Measurements from ENCODE around the gene ENO1. TPM values are rescaled to one million over a fixed set of nuclear protein-coding genes. Genes with fewer than 3 reads are reported as not detected.

ENO1 gene
- total and polyA plus RNA-seq, 2 of the 8 experiments (the other 6 are each of a cell fraction or from before 2014, with no cell fraction given), result 1,763 to 2,117 TPM

- Histone ChIP-seq H3K27ac (ENCODE audit: low read depth, low read length) (no peak overlapping the region), H3K9me3 (ENCODE audit: insufficient read depth in 2 of 2, low read depth in 1 of 2, low read length in 1 of 2) (no peaks in the 10 kb centered on the region), H2BK120ac (replicated peaks; ENCODE audit: low read depth, low read length) (no peak overlapping the region), H3K27me3 (replicated peaks in 1 of 4; ENCODE audit: control insufficient read depth in 3 of 4, extremely low read depth in 1 of 4, insufficient read depth in 3 of 4, low read length in 3 of 4) (no peaks in the 10 kb centered on the region), H3K4me1 (replicated peaks in 1 of 4; ENCODE audit: control insufficient read depth in 3 of 4, insufficient read depth in 4 of 4, low read length in 3 of 4) (peaks cover 0 to 4% (median 0%) of the 10 kb centered on the region in 4 experiments; a peak in 1 of 7 replicates), H3K36me3 (ENCODE audit: control insufficient read depth in 2 of 4, insufficient read depth in 4 of 4, low read length in 3 of 4) (no peaks in the 10 kb centered on the region), H2BK12ac (ENCODE audit: low read depth, low read length) (no peak overlapping the region), H2BK20ac (ENCODE audit: low read length) (no peak overlapping the region), H4K91ac (replicated peaks; ENCODE audit: insufficient read length, low read length) (no peak overlapping the region), H4K8ac (ENCODE audit: extremely low read depth, insufficient read depth, low read length) (no peak overlapping the region), H3K23ac (ENCODE audit: insufficient read length) (no peak overlapping the region), H2AFZ (ENCODE audit: low read length) (no peak overlapping the region), H3K79me1 (ENCODE audit: low read depth, low read length) (no peaks in the 10 kb centered on the region), H3K4ac (replicated peaks; ENCODE audit: insufficient read length, low read depth, low read length) (no peak overlapping the region), H3K14ac (ENCODE audit: insufficient read length) (no peak overlapping the region), H3K4me2 (ENCODE audit: insufficient read depth in 1 of 2, low read depth in 2 of 2, low read length in 2 of 2) (no peak overlapping the region), H3K79me2 (ENCODE audit: control insufficient read depth in 1 of 2, insufficient read depth in 2 of 2, low read length in 2 of 2) (no peaks in the 10 kb centered on the region), H4K5ac (ENCODE audit: insufficient read length, low read depth, low read length) (no peak overlapping the region), H3K9ac (replicated peaks in 1 of 4; ENCODE audit: extremely low read depth in 1 of 4, low read depth in 3 of 4, low read length in 3 of 4) (no peak overlapping the region), H3K56ac (replicated peaks; ENCODE audit: insufficient read length, low read depth, low read length) (no peak overlapping the region), H2BK15ac (ENCODE audit: low read length) (no peak overlapping the region), H3K18ac (ENCODE audit: extremely low read depth, low read length) (no peak overlapping the region), H3K4me3 (ENCODE audit: extremely low read depth in 1 of 4, insufficient read depth in 2 of 4, low read depth in 3 of 4, low read length in 4 of 4) (no peak overlapping the region), H3K23me2 (ENCODE audit: low read depth, low read length) (no peaks in the 10 kb centered on the region), H2AK5ac (ENCODE audit: low read depth, low read length) (no peak overlapping the region), H4K20me1 (replicated peaks in 1 of 2; ENCODE audit: control insufficient read depth in 1 of 2, insufficient read depth in 2 of 2, low read length in 2 of 2) (peaks cover 0 to 1% of the 10 kb centered on the region in 2 experiments), H2BK5ac (ENCODE audit: low read depth, low read length) (no peak overlapping the region)
- ChIA-PET CTCF (ENCODE audit: partially characterized antibody) (interaction anchor here (0.6 to 9.0 kb wide), 8 partner anchors 8 to 259 kb away, joined by 3 to 59 read pairs (median 3); partner anchors contain the start of gene ENO1), POLR2A (ENCODE audit: partially characterized antibody) (interaction anchor here (0.8 to 1.9 kb wide), 5 partner anchors 12 to 27 kb away, joined by 4 to 7 read pairs (median 5); no protein-coding TSS in a partner anchor)
- TF ChIP-seq PHF8 (conservative IDR thresholded peaks at IDR 0.05; ENCODE audit: low read depth, low read length) (no peak), KDM5A (IDR thresholded peaks at IDR 0.05; ENCODE audit: low read length) (no peak), TEAD4 (IDR thresholded peaks at IDR 0.05; ENCODE audit: low read depth, low read length) (no peak), POU5F1 (IDR thresholded peaks at IDR 0.05; ENCODE audit: low read depth, low read length) (no peak), POLR2A (IDR thresholded peaks at IDR 0.05; ENCODE audit: control extremely low read depth in 1 of 2, low read depth in 2 of 2, low read length in 2 of 2) (no peak), GTF2F1 (IDR thresholded peaks at IDR 0.05; ENCODE audit: borderline replicate concordance, low read depth, low read length) (no peak), ASH2L (IDR thresholded peaks at IDR 0.05; ENCODE audit: low read length) (no peak), POLR2AphosphoS5 (IDR thresholded peaks at IDR 0.05; ENCODE audit: low read depth, low read length) (no peak), SIRT6 (IDR thresholded peaks at IDR 0.05; ENCODE audit: low read length) (no peak), RBBP5 (IDR thresholded peaks at IDR 0.05; ENCODE audit: borderline replicate concordance, low read depth, low read length) (no peak), CHD1 (IDR thresholded peaks at IDR 0.05; ENCODE audit: low read depth, low read length) (no peak), ZNF274 (IDR thresholded peaks at IDR 0.05; ENCODE audit: borderline replicate concordance, extremely low read depth, low read length) (no peak), HDAC2 (IDR thresholded peaks at IDR 0.05; ENCODE audit: borderline replicate concordance in 1 of 2, low read depth in 2 of 2, low read length in 2 of 2) (no peak), SP2 (IDR thresholded peaks at IDR 0.05; ENCODE audit: low read length) (no peak)
- FAIRE-seq (no peak), DNase-seq (ENCODE audit: low read depth in 1 of 2, low spot score in 2 of 2) (no peak)
- WGBS, 2 experiments (ENCODE audit: extremely low coverage in 1 of 2, insufficient coverage in 1 of 2, insufficient read length in 1 of 2, insufficient replicate concordance in 2 of 2, low coverage in 1 of 2, low lambda C conversion rate in 2 of 2, missing lambda C conversion rate in 1 of 2), result 89% methylated on average over 2 of the region's 2 CpGs; no CpG with 5 or more reads in 1 of the 2 experiments
Measured at GRCh38 chr1:8886589-8886988, 8.1 kb upstream of the ENO1 start.

All from H1 (cell line).